ENCODE results near the gene TBCD.

GRCh38 chr17:82959990-82960418 is 208.1 kb downstream of the TBCD start:
- TF ChIP-seq CTCF (conservative IDR thresholded peaks at IDR 0.05; ENCODE audit: low read depth, low read length) (no peak), EZH2 (IDR thresholded peaks at IDR 0.05; ENCODE audit: low read length, unreplicated experiment) (no peak)
